Measurements from ENCODE around the gene C11orf91.

The C11orf91 gene

DNA sequence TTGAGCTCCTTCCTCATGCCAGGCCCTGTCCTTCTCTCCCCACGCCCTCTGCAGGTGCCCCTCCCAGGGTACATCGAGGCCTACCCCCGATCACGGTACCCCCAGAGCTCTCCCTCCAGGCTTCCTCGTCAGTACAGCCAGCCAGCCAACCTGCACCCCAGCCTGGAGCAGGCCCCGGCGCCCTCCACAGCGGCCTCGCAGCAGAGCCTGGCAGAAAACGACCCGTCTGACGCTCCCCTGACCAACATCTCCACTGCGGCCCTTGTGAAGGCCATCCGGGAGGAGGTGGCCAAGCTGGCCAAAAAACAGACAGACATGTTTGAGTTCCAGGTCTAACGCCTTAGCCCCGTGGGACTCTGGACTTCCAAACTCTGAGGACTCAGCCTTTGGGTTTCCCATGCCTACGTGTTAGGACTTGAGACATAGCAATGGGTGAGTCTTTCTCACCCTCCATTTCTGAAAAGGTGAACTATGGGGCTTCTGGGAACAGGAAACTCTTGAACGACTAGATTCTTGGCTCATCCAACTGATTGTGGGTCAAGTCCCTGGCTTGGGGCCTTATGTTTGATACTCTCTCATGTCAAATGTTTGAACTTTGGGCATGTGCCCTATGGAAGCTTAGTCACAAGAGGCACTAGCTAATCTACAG, 32.7 kb downstream of the C11orf91 start:
- Histone ChIP-seq H3K27ac (ENCODE audit: low read depth, low read length) (no peak overlapping the region), H4K20me1 (ENCODE audit: low read depth, low read length) (no peaks in the 10 kb centered on the region), H2AFZ (ENCODE audit: low read depth, low read length, severe bottlenecking) (no peak overlapping the region), H3K27me3 (ENCODE audit: low read length) (no peaks in the 10 kb centered on the region), H3K36me3 (ENCODE audit: low read length) (no peaks in the 10 kb centered on the region), H3K4me2 (ENCODE audit: low read depth, low read length, poor library complexity, severe bottlenecking) (no peak overlapping the region), H3K79me2 (ENCODE audit: insufficient read depth, low read length) (no peaks in the 10 kb centered on the region), H3K4me3 (ENCODE audit: insufficient read depth, low read length, poor library complexity, severe bottlenecking) (no peak overlapping the region), H3K9me2 (replicated peaks; ENCODE audit: insufficient read depth, low read length) (no peaks in the 10 kb centered on the region), H3K9ac (ENCODE audit: low read length) (no peak overlapping the region), H3F3A (ENCODE audit: insufficient read depth) (no peaks in the 10 kb centered on the region), H3K9me3 (ENCODE audit: insufficient read depth, low read length) (no peaks in the 10 kb centered on the region)
- no peak for TF ChIP-seq EZH2phosphoT487 (conservative IDR thresholded peaks at IDR 0.05; ENCODE audit: low read length)
- TF ChIP-seq, protein P1, sequence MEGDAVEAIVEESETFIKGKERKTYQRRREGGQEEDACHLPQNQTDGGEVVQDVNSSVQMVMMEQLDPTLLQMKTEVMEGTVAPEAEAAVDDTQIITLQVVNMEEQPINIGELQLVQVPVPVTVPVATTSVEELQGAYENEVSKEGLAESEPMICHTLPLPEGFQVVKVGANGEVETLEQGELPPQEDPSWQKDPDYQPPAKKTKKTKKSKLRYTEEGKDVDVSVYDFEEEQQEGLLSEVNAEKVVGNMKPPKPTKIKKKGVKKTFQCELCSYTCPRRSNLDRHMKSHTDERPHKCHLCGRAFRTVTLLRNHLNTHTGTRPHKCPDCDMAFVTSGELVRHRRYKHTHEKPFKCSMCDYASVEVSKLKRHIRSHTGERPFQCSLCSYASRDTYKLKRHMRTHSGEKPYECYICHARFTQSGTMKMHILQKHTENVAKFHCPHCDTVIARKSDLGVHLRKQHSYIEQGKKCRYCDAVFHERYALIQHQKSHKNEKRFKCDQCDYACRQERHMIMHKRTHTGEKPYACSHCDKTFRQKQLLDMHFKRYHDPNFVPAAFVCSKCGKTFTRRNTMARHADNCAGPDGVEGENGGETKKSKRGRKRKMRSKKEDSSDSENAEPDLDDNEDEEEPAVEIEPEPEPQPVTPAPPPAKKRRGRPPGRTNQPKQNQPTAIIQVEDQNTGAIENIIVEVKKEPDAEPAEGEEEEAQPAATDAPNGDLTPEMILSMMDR (IDR thresholded peaks at IDR 0.05; ENCODE audit: insufficient read depth, low read length, poor library complexity, severe bottlenecking): no peak

DNA sequence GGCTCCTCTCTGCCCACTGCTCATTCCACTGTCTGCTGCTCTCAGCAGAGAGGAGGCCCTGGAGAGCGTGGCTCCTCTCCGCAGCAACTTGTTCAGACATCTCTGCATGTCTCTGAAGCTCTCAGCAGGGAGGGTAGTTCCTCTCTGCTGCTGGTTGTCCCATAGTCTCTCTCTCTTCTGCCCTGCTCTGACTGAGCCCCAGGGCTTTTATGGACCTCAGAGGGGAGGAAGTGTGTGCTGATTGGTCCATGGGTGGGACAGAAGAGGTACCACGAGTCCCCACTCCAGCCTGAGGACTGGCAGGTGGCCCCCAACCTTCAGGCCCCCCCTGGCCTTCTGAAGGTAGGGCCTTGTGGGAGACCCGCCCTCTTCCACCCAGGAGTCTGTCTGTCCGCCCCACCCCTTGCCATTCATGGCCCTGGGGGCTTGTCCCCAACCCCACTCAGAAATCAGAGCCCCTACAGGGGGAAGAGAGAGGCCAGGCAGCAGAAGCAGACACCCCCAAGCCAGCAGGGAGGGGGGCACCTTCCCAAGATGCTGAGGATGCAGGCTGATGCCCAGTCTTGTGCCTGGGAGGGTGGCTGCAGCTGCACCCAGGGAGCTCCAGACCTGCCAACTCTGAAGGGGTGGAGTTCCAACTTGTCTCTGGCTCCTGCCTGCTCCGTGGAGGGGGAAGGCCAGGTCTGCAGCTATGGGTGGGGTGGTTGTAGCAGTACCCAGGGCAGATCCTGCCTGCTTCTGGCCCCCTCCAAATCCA, 35.1 kb downstream of the C11orf91 start:
- Histone ChIP-seq H3K9me3 (ENCODE audit: insufficient read depth, low read length) (no peaks in the 10 kb centered on the region), H2AFZ (ENCODE audit: low read depth, low read length, severe bottlenecking) (no peak overlapping the region), H3K4me3 (ENCODE audit: insufficient read depth, low read length, poor library complexity, severe bottlenecking) (no peak overlapping the region), H4K20me1 (ENCODE audit: low read depth, low read length) (no peaks in the 10 kb centered on the region), H3K27ac (ENCODE audit: low read depth, low read length) (no peak overlapping the region), H3K36me3 (ENCODE audit: low read length) (no peaks in the 10 kb centered on the region), H3K9ac (ENCODE audit: low read length) (no peak overlapping the region), H3K79me2 (ENCODE audit: insufficient read depth, low read length) (no peaks in the 10 kb centered on the region), H3K4me2 (ENCODE audit: low read depth, low read length, poor library complexity, severe bottlenecking) (no peak overlapping the region), H3F3A (ENCODE audit: insufficient read depth) (no peaks in the 10 kb centered on the region), H3K9me2 (replicated peaks; ENCODE audit: insufficient read depth, low read length) (no peaks in the 10 kb centered on the region), H3K27me3 (ENCODE audit: low read length) (no peaks in the 10 kb centered on the region)
- no peak for TF ChIP-seq EZH2phosphoT487 (conservative IDR thresholded peaks at IDR 0.05; ENCODE audit: low read length)
- TF ChIP-seq, protein P1 (IDR thresholded peaks at IDR 0.05; ENCODE audit: insufficient read depth, low read length, poor library complexity, severe bottlenecking): no peak

DNA sequence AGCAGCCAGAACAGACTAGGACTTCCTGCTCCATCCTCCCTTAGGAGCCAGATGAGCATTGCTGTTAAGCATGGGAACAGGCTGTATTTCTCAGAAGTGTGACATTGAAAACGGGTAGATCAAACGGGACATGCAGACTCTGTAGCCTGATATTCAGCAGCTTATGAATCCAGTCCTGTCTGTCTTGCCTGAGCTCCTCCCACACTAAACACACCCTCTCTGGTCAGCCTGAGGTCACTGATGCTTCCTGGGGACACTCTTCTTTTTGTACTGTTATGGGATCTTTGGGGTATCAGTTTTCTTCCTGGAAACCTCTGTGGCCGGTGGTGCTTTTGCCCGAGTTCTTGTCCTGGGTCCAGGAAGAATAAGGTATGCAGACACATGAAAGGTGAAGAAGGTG, 35.8 kb downstream of the C11orf91 start:
- H3F3A ChIP-seq (ENCODE audit: insufficient read depth): no peaks in the 10 kb centered on the region
- H3K27ac ChIP-seq (ENCODE audit: low read depth, low read length): no peak overlapping the region
- H3K36me3 ChIP-seq (ENCODE audit: low read length): no peaks in the 10 kb centered on the region
- H4K20me1 ChIP-seq (ENCODE audit: low read depth, low read length): no peaks in the 10 kb centered on the region
- H3K4me3 ChIP-seq (ENCODE audit: insufficient read depth, low read length, poor library complexity, severe bottlenecking): no peak overlapping the region
- H3K4me2 ChIP-seq (ENCODE audit: low read depth, low read length, poor library complexity, severe bottlenecking): no peak overlapping the region
- no peaks in the 10 kb centered on the region for H3K9me2 ChIP-seq (replicated peaks; ENCODE audit: insufficient read depth, low read length)
- H3K27me3 ChIP-seq (ENCODE audit: low read length): no peaks in the 10 kb centered on the region
- no peaks in the 10 kb centered on the region for H3K9me3 ChIP-seq (ENCODE audit: insufficient read depth, low read length)
- no peaks in the 10 kb centered on the region for H3K79me2 ChIP-seq (ENCODE audit: insufficient read depth, low read length)
- H2AFZ ChIP-seq (ENCODE audit: low read depth, low read length, severe bottlenecking): no peak overlapping the region
- H3K9ac ChIP-seq (ENCODE audit: low read length): no peak overlapping the region
- TF ChIP-seq, protein P1 (IDR thresholded peaks at IDR 0.05; ENCODE audit: insufficient read depth, low read length, poor library complexity, severe bottlenecking): no peak
- TF ChIP-seq EZH2phosphoT487 (conservative IDR thresholded peaks at IDR 0.05; ENCODE audit: low read length): no peak

All from SU-DHL-6 (cell line).